GM19193 (cell line): ENCODE results near the gene HSPB3.

ENCODE experiments used
- POLR2A ChIP-seq: IDR thresholded peaks from 4 replicates; pipeline ENCODE4 v1.6.1; 2011; ENCODE audit not compliant: insufficient read depth, insufficient read length; ENCODE audit errors: extremely low read depth

The HSPB3 gene

DNA sequence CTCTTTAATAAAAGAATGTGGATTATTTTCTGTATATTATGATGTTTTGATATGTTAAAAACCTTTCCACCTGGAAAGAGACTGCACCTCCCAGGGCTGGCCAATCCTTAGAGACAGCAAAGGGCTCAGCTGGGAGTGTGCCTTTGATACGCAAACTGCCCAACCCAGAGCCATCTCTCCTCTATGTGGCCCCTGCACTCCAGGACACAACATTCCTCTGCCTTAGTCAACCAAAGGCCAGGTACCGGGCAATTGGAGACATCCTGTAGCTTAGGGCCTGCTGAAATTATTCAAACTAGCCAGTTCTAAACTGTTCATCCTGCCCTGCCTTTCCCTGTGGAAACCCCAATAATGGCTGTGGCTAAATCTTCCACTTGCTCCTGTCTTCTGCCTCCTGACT is 5.0 kb upstream of the HSPB3 start:
- TF ChIP-seq POLR2A = no peak

DNA sequence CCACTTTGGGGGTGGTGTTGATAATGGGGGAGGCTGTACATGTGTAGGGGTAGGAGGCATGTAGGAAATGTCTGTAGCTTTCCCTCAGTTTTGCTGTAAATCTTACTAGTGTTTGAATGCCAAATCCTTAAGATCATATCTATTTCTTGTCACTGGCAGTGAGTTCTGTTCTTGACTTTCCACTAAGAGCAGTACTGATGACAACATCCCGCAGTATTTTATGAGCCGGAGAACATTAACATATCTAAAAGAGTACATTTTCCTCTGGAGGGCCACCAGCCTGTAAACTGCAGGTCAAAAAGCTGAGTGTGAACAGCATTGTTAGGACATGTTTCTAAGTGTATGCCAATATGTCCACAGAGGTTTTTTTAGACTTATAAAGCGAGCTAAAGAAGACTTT is 2.5 kb upstream of the HSPB3 start:
- no peak for TF ChIP-seq POLR2A

DNA sequence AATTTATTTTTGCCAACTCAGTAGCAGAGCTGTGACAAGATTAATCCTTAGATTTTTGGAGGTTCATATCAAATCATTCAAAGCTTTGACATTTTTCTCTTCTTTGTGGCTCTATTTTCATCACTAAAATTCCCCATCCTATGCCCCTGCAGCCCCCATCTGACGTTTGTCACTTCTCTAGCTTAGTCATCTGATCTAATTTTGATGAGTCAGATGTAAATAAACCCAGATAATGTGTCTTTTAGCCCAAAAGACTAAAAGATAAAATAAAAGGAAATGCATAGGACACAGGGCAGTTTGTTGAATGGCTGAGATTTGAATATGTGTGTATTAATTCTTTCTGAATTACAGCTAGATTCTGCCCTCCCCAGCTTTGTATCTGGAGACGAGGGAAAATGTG is 897 bp upstream of the HSPB3 start:
- TF ChIP-seq POLR2A = no peak

DNA sequence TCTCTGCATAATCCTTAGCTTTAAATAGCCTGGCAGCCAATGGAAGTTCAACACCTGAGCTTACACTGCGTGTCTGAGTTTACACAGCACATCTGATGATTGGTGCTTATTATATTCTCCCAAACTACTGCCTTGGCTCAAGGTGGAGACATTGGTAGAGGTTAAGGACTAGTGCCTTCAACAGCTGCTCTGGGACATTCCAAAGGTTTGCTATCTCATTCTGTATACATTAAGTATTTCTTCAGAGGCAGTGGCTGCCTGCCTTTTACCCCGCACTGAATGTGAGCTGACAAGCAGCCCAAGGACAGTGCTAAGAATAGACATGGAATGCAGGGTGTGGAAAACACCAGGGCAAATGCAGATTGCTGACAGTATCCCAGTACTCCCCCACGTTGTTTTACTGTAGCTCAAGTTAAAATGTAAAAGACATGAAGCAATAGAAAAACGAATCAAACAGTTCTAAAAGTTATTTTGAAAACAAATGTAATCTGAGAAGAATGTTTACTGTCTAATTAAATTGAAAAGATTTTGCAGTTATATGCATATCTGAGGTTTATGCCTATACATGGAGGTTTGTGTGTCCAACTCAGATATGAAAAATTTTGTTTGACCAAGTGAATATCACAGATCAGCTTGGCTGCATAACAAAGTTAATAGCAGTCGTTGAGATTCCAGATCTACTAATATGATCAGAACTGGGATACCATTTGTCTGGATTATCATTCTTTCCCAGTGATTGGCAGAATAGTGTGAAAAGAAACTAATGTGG is 1.8 kb downstream of the HSPB3 start:
- TF ChIP-seq POLR2A = no peak

DNA sequence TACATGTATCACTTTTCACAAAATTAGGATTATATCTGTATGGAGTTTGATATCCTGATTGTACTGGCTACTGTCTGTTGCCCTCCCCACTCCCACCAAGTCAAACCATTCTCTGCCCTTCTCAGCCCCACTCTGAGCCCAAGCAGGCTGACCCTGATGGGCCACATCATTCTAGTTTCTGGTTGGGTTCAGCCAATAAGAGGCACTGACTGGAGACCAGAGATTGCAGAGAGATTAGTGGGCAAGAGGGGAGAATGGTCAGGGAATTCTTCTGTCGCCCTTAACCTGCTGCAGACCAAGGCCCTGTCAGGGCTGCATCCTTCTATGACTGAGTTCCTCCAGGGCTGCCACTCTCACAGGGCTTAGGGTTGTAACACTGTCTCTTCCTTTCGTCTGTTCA is 2.7 kb downstream of the HSPB3 start:
- TF ChIP-seq POLR2A = no peak

DNA sequence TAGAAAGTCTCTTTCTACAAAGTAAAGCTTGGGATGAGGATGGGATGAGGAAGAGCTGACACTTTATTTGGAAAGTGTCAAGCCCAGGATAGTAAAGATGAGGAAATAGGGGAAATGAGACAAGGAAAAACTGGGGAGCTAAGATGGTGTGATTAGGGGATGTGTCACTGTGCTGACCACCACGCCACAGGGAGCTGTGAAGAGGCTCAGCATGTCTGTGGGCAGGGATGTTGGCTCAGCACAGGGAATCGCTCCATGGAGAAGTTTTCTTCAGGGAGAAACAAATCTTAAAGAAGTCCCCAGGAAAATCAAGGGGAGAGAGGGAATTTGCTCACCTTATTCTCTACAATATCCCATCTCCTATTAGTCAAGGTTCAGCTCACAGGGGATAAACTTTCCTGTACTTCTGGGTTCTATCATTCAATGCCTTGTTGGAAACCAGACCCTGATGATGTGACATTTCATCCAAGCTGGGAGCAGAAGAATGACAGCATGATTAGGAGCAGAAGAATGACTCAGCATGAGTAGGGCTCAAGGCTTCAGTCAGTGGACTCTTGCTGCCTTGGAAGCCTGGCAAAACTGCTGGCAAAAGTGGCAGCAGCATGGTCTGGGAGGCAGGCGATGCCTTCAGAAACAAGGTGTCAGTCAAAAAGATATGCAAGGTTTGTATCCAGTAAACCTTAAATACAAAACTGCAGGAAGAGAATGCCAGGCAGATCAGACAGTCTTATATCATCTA is 4.9 kb downstream of the HSPB3 start:
- no peak for TF ChIP-seq POLR2A

DNA sequence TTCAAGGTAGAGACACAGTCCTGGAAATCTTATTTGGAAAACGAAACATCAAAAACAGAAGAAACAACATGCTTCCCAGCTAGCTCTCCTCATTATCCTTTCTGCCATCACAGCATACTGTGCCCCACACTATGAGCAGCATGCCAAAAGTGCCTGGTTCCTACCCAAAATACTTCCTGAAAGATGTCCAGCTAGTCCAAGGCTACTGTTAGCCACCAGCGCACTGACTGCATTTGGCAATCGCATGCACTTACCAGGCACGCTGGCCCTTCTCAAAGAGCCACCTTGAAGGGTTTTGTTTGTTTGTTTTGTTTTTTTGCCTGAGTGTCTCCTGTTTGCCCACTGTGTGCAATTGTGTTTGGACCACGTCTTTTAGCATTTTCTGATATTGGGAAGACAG is 6.8 kb downstream of the HSPB3 start:
- TF ChIP-seq POLR2A = no peak

DNA sequence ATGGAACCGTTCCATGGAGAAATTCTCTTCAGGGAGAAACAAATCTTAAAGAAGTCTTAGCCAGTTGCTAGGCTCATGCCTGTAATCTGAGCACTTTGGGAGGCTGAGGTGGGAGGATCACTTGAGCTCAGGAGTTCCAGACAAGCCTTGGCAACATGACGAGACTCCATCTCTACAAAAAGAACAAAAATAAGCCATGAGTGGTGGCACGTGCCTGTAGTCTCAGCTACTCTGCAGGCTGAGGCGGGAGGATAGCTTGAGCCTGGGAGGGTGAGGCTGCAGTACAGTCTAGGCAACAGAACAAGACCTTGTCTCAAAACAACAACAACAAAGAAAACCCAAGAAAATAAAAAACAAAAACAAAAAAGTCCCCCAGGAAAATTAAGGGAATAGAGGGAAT is 8.2 kb downstream of the HSPB3 start:
- TF ChIP-seq POLR2A = no peak

DNA sequence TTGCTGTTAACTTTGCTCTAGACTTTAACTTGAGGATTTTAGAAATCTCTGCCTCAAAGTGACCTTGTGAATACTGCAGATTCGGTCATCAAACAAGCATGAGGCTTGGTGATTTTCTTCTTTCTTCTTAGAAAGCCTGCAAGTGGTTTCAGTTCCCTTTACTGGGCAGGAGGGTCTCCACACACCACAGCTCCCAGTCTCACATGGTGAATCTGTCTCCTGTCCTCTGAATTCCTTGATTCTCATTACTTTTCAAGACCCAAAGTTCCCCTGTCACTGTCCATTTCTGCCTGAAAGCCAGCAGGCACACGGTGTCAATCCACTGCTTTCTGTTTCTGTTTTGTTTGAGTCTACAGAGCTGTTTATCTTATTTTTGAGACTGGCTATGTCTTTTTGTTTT is 14.1 kb downstream of the HSPB3 start:
- no peak for TF ChIP-seq POLR2A

DNA sequence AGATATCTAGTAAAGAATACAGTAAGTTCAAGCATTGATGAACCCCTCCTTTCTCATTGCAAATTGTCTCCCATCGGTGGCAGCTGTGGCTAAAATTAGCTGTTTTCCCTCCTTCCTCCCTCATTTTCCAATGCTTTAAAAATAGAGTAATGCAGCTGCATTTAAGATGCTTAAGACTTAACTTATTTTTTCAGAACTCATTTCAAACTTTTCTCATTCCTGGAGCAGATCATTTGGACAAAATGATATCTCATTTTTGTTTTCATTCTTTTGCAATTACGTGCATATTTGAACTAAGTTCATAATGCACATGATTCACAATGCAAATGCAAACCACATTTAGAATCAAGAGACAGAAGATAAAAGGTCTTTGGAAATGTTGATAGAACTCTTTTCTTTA is 14.6 kb downstream of the HSPB3 start:
- no peak for TF ChIP-seq POLR2A

DNA sequence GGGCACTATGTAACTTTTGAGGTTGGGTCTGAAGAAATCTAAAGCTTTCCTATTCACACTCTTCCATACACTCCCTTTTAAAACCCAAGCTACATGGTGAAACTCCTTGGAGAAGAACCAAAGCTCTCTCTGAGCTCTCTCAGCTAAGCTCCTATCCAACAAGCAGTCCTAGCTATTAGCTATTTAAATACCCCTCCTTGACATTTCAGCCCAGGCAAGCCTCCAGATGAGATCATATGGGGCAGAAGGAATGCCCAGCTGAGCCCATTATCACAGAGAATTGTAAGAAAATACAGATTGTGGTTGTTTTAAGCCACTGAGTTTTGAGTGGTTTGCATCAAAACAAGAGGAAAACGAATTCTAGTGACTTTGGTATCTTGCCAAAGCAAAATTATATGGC is 15.2 kb downstream of the HSPB3 start:
- no peak for TF ChIP-seq POLR2A

DNA sequence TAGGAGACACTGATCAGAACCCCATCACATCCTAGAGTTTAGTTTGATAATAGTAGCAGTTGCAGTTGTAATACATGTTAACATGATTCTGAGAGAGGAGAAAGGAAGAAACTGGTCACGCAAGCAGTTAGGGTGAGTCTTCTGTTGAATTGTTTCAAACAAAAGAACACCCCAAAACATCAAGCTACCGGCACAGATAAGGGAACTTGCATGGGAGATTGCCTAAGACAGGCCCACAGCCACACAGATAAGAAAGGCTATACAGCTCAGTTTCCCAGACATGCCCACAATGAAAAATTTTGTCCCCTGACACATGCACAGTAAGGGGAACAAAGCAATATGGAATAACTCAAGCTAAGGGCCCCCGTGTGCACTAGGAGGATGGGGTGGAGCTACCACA is 15.9 kb downstream of the HSPB3 start:
- TF ChIP-seq POLR2A = no peak

DNA sequence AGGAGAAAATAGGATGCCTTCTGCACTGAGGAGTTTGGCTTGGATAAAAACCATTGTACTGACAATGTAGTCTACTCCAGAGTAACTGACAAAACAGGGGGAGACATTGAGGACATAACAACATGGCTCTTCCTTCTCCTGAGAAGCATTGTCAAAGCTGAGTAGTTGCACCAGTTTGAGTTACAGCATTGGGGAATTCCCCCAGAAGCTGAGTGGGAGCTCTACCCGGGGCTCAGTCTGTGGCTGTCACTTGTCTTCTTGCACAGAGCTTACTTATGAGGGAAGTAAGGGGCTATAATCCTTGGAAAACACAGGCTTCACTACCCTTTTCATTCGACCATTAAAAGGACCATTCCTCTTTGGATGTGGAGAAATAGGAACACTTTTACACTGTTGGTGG is 21.2 kb downstream of the HSPB3 start:
- no peak for TF ChIP-seq POLR2A

DNA sequence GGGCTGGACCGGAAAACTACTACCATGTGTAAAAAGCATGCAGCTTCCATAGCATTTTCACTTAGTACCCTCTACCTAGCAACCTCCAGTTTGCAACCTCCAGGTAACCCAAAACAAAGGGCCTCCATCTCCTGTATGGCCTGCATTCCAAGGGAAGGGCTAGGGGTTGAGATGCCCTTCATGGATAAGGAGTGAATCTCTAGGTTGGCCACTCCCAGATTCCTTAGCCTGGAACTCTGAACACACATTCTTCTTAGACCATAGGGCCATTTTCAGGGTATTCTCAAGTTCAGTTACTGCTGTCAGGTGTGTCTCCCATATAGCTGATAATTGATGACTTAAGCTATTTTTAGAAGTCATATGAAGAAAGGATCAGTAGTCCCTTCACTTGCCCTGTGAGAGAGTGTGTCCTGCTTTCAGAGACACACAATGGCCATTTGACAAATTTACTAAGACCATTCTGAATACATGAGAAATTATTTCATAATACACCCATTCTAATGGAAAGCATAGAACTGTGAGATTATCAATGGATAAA is 22.5 kb downstream of the HSPB3 start:
- TF ChIP-seq POLR2A = no peak

DNA sequence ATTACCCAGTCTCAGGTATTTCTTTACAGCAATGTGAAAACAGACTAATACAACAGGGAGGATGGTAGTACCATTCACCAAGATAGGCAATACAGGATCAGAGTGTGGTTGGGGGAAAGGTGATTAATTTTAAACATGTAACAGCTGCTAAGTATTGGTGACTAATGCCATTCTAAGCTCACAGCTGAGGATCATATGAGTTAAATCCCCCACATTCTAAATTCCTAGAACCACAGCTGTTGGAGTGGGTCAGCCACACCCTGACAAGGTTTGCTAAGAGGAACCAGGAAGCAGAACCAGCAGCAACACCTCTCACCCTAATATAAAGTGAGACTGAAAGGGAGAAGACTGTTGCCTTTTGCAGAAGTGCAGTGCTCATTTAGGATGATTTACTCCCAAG is 24.8 kb downstream of the HSPB3 start:
- TF ChIP-seq POLR2A = no peak
